Prostate gland (tissue), 2 donors: ENCODE results near the gene ARHGAP27. TPM values are rescaled to one million over a fixed set of nuclear protein-coding genes. Genes with fewer than 3 reads are reported as not detected.

Source experiments
- DNase-seq: peaks from one replicate; pipeline ENCODE4 v3.0.0-alpha.2; 2019; ENCODE audit warnings: low spot score
- H3K27ac ChIP-seq, 2 donors: fragments of 200-600 bp; sonication (generic); 2 replicates each; pipeline ENCODE4 v1.5.1; 2017 to 2019
- H3K27me3 ChIP-seq: fragments of 200-600 bp; sonication (generic); replicated peaks from 2 replicates; pipeline ENCODE4 v1.5.1; 2019; ENCODE audit not compliant: insufficient read depth
- H3K36me3 ChIP-seq, 2 donors: fragments of 200-600 bp; sonication (generic); 1 replicate in 1 of 2; 2 replicates in 1 of 2; pipeline versions ENCODE4 v1.5.1 to v1.8.1; 2017 to 2019
- H3K4me1 ChIP-seq: fragments of 200-600 bp; sonication (generic); replicated peaks from 2 replicates; pipeline ENCODE4 v1.5.1; 2019
- H3K4me3 ChIP-seq, 2 donors: fragments of 200-600 bp; sonication (generic); 2 replicates each; pipeline ENCODE4 v1.5.1; 2017 to 2019
- H3K9me3 ChIP-seq: fragments of 200-600 bp; sonication (generic); 2 replicates; pipeline ENCODE4 v1.5.1; 2017
- CTCF ChIP-seq, 4 experiments: fragments of 200-600 bp in 2 of 4; fragments of 450-650 bp in 2 of 4; sonication (generic) in 2 of 4; IDR thresholded peaks; 1 replicate in 3 of 4; 2 replicates in 1 of 4; pipeline ENCODE4 v1.5.1; 2016 to 2019; ENCODE audit warnings: antibody characterized with exemption in 4 of 4, mild to moderate bottlenecking in 2 of 4, moderate library complexity in 2 of 4
- POLR2A ChIP-seq: fragments of 450-650 bp; IDR thresholded peaks from one replicate; pipeline ENCODE4 v1.6.1; 2016; ENCODE audit warnings: antibody characterized with exemption, mild to moderate bottlenecking
- POLR2AphosphoS5 ChIP-seq: sonication (generic); formaldehyde crosslinking; IDR thresholded peaks from one replicate; pipeline ENCODE4 v1.6.1; 2017; ENCODE audit warnings: antibody characterized with exemption
- WGBS: methylation state at CpG from one replicate; pipeline ENCODE4 v1.1.5; 2018; 5-methylcytosine and 5-hydroxymethylcytosine counted together
- intact Hi-C: fragments of 100-400 bp; cut with DNase I; formaldehyde crosslinking; loops from one replicate; pipeline ENCODE4 v1.14.2; 2022
- total RNA-seq, 2 donors: library from RNA; depleted of rRNA; stranded (reverse); fragments of >200 nt; gene quantifications; one replicate each; pipeline ENCODE4 v1.1.0, GENCODE V29; 2016

The ARHGAP27 gene
- total RNA-seq, 2 donors from 2014 or later, result 37.9 to 39.9 TPM

GRCh38 chr17:45367216-45367615 lies 65.5 kb downstream of the ARHGAP27 start:
- DNase-seq, result no peak
- WGBS, result 93% methylated on average over 7 of the region's 7 CpGs

GRCh38 chr17:45366691-45367090 lies 66.0 kb downstream of the ARHGAP27 start:
- Histone ChIP-seq H3K36me3 (no peaks in the 10 kb centered on the region), H3K4me3 (no peak overlapping the region), H3K9me3 (no peaks in the 10 kb centered on the region), H3K27ac (no peak overlapping the region), H3K4me1 (no peaks in the 10 kb centered on the region), H3K27me3 (no peaks in the 10 kb centered on the region)
- intact Hi-C loops, result no loop called here
- 94% methylated on average over 6 of the region's 6 CpGs for WGBS
- no peak for TF ChIP-seq POLR2AphosphoS5
- no peak for TF ChIP-seq CTCF (IDR thresholded peaks at IDR 0.05)
- TF ChIP-seq POLR2A, result no peak
- DNase-seq, result no peak

More at GRCh38 chr17:45367216-45367615, 65.5 kb downstream of the ARHGAP27 start:
- Histone ChIP-seq H3K36me3 (no peaks in the 10 kb centered on the region), H3K27ac (no peak overlapping the region), H3K9me3 (no peaks in the 10 kb centered on the region), H3K27me3 (no peaks in the 10 kb centered on the region), H3K4me3 (no peak overlapping the region), H3K4me1 (no peaks in the 10 kb centered on the region)
- no peak for TF ChIP-seq POLR2AphosphoS5
- no peak for TF ChIP-seq POLR2A
- TF ChIP-seq CTCF (IDR thresholded peaks at IDR 0.05), result no peak
- intact Hi-C loops, result no loop called here

- no peak overlapping the region for H3K4me3 ChIP-seq
- TF ChIP-seq POLR2A, result no peak
- TF ChIP-seq POLR2AphosphoS5, result no peak
- TF ChIP-seq CTCF (IDR thresholded peaks at IDR 0.05), result no peak
- intact Hi-C loops, result no loop called here
- H3K36me3 ChIP-seq, result no peaks in the 10 kb centered on the region
- WGBS, result 73% methylated on average over 3 of the region's 3 CpGs
- H3K9me3 ChIP-seq, result no peaks in the 10 kb centered on the region
- H3K27me3 ChIP-seq, result no peaks in the 10 kb centered on the region
- no peak overlapping the region for H3K27ac ChIP-seq
- H3K4me1 ChIP-seq, result no peaks in the 10 kb centered on the region
- DNase-seq, result no peak
These were observed 66.6 kb downstream of the ARHGAP27 start for GRCh38 chr17:45366049-45366448.

GRCh38 chr17:45364531-45365390 lies 67.9 kb downstream of the ARHGAP27 start:
- 72% methylated on average over 17 of the region's 17 CpGs for WGBS
- H3K27me3 ChIP-seq, result no peaks in the 10 kb centered on the region
- intact Hi-C loops, result no loop called here
- H3K4me3 ChIP-seq, result no peak overlapping the region
- TF ChIP-seq POLR2AphosphoS5, result no peak
- no peak for TF ChIP-seq CTCF (IDR thresholded peaks at IDR 0.05)
- no peak for TF ChIP-seq POLR2A
- H3K9me3 ChIP-seq, result no peaks in the 10 kb centered on the region
- no peaks in the 10 kb centered on the region for H3K36me3 ChIP-seq
- no peak for DNase-seq
- H3K4me1 ChIP-seq, result no peaks in the 10 kb centered on the region
- H3K27ac ChIP-seq, result no peak overlapping the region

GRCh38 chr17:45363498-45363897 lies 69.2 kb downstream of the ARHGAP27 start:
- no peaks in the 10 kb centered on the region for H3K27me3 ChIP-seq
- no peaks in the 10 kb centered on the region for H3K4me1 ChIP-seq
- intact Hi-C loops, result no loop called here
- H3K27ac ChIP-seq, result no peak overlapping the region
- WGBS, result 96% methylated on average over 3 of the region's 3 CpGs
- no peaks in the 10 kb centered on the region for H3K36me3 ChIP-seq
- no peak for DNase-seq
- no peak for TF ChIP-seq CTCF (IDR thresholded peaks at IDR 0.05)
- no peak for TF ChIP-seq POLR2A
- no peak for TF ChIP-seq POLR2AphosphoS5
- H3K9me3 ChIP-seq, result no peaks in the 10 kb centered on the region
- no peak overlapping the region for H3K4me3 ChIP-seq
